K562 treated with DMSO at 1 percent for 4 hours (cell line): ENCODE results near the gene OR52E2. TPM values are rescaled to one million over a fixed set of nuclear protein-coding genes. Genes with fewer than 3 reads are reported as not detected.

Experiments used
- total RNA-seq: library from RNA; unstranded; fragments of 300-600 nt; gene quantifications from 2 replicates; pipeline ENCODE4 v1.2.3, GENCODE V29; 2022; ENCODE audit not compliant: insufficient read depth

OR52E2 gene
- total RNA-seq = not detected in 2 replicates

DNA sequence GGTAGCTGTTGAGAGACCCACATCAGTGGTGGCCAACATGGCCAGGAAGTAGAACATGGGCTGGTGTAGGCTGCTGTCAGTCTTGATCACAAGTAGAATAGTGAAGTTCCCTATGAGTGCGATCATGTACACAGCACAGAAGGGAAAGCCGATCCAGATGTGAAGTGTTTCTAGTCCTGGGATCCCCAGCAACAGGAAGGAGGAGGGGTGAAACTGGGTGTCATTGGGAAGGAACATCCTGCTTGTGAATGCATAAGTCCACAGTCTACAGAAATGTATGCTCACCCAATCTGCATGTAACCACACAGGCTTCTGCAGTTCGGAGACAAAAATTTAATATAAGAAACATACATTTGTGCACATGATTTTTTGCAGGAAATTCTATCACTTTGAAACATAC is at the start of gene OR52E2:
TSS of gene OR52E2 (minus strand) at position 237 of the 400 bp plus-strand sequence. CDS start at position 237, 0 bp downstream.

DNA sequence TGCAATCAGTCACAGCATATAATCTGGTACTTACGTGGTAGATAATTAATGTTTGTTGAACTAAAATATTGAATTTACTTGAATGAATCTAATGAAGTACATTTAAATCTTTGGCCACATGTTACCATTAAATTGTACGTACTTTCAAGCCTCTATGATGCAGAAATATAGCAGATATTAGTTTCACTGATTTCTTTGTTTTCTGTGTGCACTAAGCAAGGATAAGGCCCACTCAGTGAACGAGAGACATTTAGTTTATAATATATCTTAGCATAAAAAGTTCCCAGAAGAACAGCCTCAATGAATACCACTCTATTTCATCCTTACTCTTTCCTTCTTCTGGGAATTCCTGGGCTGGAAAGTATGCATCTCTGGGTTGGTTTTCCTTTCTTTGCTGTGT is 9.8 kb upstream of the OR52E2 start, which contains the start of gene OR52E1:
TSS of gene OR52E1 (plus strand) at position 301 of the 400 bp plus-strand sequence.

DNA sequence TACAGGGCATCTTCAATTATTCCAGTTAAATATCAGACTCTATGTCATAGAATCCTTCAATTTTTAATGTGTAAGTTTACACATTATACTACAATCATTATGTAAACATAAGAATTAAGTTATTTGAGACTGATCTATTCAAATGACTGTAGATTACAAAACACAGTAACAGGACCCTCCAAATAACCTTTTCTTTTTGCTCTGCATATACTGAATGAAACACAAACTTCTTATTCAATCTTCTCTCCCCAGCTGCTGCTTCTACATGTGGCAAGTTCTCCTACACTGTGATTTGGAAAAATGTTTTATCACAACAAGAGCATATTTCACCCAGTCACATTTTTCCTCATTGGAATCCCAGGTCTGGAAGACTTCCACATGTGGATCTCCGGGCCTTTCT is 13.2 kb downstream of the OR52E2 start, which contains the start of gene OR52J3:
TSS of gene OR52J3 (plus strand) at position 301 of the 400 bp plus-strand sequence. CDS start at position 301, 0 bp downstream.

Other genes with a start within 250 kb of the OR52E2 start
- not detected in 2 replicates for gene OR51F2, start 238.3 kb downstream of the OR52E2 start, total RNA-seq
- not detected in 2 replicates for gene OR51S1, start 210.4 kb downstream of the OR52E2 start, total RNA-seq
- not detected in 2 replicates for gene OR51T1, start 177.7 kb downstream of the OR52E2 start, total RNA-seq
- not detected in 2 replicates for gene OR51A7, start 155.8 kb downstream of the OR52E2 start, total RNA-seq
- gene OR51G2, start 140.3 kb downstream of the OR52E2 start, total RNA-seq = not detected in 2 replicates
- not detected in 2 replicates for gene OR51G1, start 135.3 kb downstream of the OR52E2 start, total RNA-seq
- gene OR51A4, start 112.0 kb downstream of the OR52E2 start, total RNA-seq = not detected in 2 replicates
- gene OR51A2, start 103.9 kb downstream of the OR52E2 start, total RNA-seq = not detected in 2 replicates
- gene OR51L1, start 64.8 kb downstream of the OR52E2 start, total RNA-seq = not detected in 2 replicates
- not detected in 2 replicates for gene OR52J3, start 13.1 kb downstream of the OR52E2 start, total RNA-seq
- gene OR52E1, start 9.9 kb upstream of the OR52E2 start, total RNA-seq = not detected in 2 replicates
- not detected in 2 replicates for gene OR52A5, start 78.7 kb upstream of the OR52E2 start, total RNA-seq
- gene OR52A1, start 95.1 kb upstream of the OR52E2 start, total RNA-seq = not detected in 2 replicates
- not detected in 2 replicates for gene OR51V1, start 141.1 kb upstream of the OR52E2 start, total RNA-seq
- not detected in 2 replicates for gene HBB, start 167.4 kb upstream of the OR52E2 start, total RNA-seq
- 3.4 TPM in 1 of 2 replicates, not detected in the other for gene HBD, start 174.9 kb upstream of the OR52E2 start, total RNA-seq
- 509 and 521 TPM in 2 replicates for gene HBG1, start 190.2 kb upstream of the OR52E2 start, total RNA-seq
- 2,558 and 2,601 TPM in 2 replicates for gene HBG2, start 195.2 kb upstream of the OR52E2 start, total RNA-seq
- 1,476 and 1,673 TPM in 2 replicates for gene HBE1, start 210.3 kb upstream of the OR52E2 start, total RNA-seq
- 55.4 and 61.8 TPM in 2 replicates for gene OR51B4, start 242.3 kb upstream of the OR52E2 start, total RNA-seq